Mesendoderm (in vitro differentiated cells): Measurements from ENCODE around the gene FUT1.

ENCODE experiments used
- DNase-seq: peaks from one replicate; pipeline ENCODE4 v3.0.0; 2013
- H2AK5ac ChIP-seq: 2 replicates; pipeline ENCODE4 v1.6.1; 2013; ENCODE audit warnings: low read length, inconsistent platforms
- H2BK120ac ChIP-seq: 2 replicates; pipeline ENCODE4 v1.6.1; 2013; ENCODE audit warnings: low read depth, mild to moderate bottlenecking, low read length, moderate library complexity, mixed read lengths
- H2BK15ac ChIP-seq: replicated peaks from 2 replicates; pipeline ENCODE4 v1.6.1; 2013; ENCODE audit warnings: low read depth, mild to moderate bottlenecking, moderate library complexity
- H2BK5ac ChIP-seq: 2 replicates; pipeline ENCODE4 v1.6.1; 2013; ENCODE audit warnings: low read length, inconsistent platforms
- H3K18ac ChIP-seq: 2 replicates; pipeline ENCODE4 v1.6.1; 2013; ENCODE audit warnings: mild to moderate bottlenecking, low read length, mixed read lengths
- H3K23ac ChIP-seq: one replicate; pipeline ENCODE4 v1.6.1; 2013; ENCODE audit warnings: low read length
- H3K27ac ChIP-seq: 2 replicates; pipeline ENCODE4 v1.5.1; 2013; ENCODE audit warnings: low read depth, mild to moderate bottlenecking, inconsistent platforms, low read length, moderate library complexity
- H3K27me3 ChIP-seq: 2 replicates; pipeline ENCODE4 v1.6.1; 2013; ENCODE audit warnings: low read length, control low read depth, mild to moderate bottlenecking, inconsistent platforms; ENCODE audit not compliant: insufficient read depth, poor library complexity
- H3K36me3 ChIP-seq: 2 replicates; pipeline ENCODE4 v1.6.1; 2013; ENCODE audit warnings: low read length, inconsistent platforms; ENCODE audit not compliant: control insufficient read depth, insufficient read depth
- H3K4ac ChIP-seq: one replicate; pipeline ENCODE4 v1.6.1; 2013; ENCODE audit warnings: low read depth, mild to moderate bottlenecking, low read length, moderate library complexity
- H3K4me1 ChIP-seq: 2 replicates; pipeline ENCODE4 v1.6.1; 2013; ENCODE audit warnings: low read depth, low read length, inconsistent platforms; ENCODE audit not compliant: control insufficient read depth
- H3K4me2 ChIP-seq: 2 replicates; pipeline ENCODE4 v1.6.1; 2013; ENCODE audit warnings: low read length
- H3K4me3 ChIP-seq: 2 replicates; pipeline ENCODE4 v1.5.1; 2013; ENCODE audit warnings: mild to moderate bottlenecking, low read length
- H3K56ac ChIP-seq: one replicate; pipeline ENCODE4 v1.6.1; 2013; ENCODE audit warnings: low read length
- H3K79me1 ChIP-seq: 2 replicates; pipeline ENCODE4 v1.6.1; 2013; ENCODE audit warnings: low read length, inconsistent platforms
- H3K79me2 ChIP-seq: 2 replicates; pipeline ENCODE4 v1.6.1; 2013; ENCODE audit warnings: mild to moderate bottlenecking, low read length; ENCODE audit not compliant: control insufficient read depth, insufficient read depth
- H3K9ac ChIP-seq: 2 replicates; pipeline ENCODE4 v1.6.1; 2013; ENCODE audit warnings: low read length, inconsistent platforms
- H4K5ac ChIP-seq: one replicate; pipeline ENCODE4 v1.6.1; 2013; ENCODE audit warnings: low read length
- H4K8ac ChIP-seq: one replicate; pipeline ENCODE4 v1.6.1; 2013; ENCODE audit warnings: low read depth, mild to moderate bottlenecking, control low read depth, low read length, moderate library complexity
- WGBS: extraction: QIAGEN DNeasy Blood & Tissue Kit; methylation state at CpG from one replicate; pipeline ENCODE4 v1.1.7; 2013; ENCODE audit warnings: low lambda C conversion rate, missing lambda C conversion rate; ENCODE audit not compliant: insufficient coverage; ENCODE audit errors: extremely low coverage; 5-methylcytosine and 5-hydroxymethylcytosine counted together

FUT1 gene

GRCh38 chr19:48734625-48735024 is 17.8 kb downstream of the FUT1 start:
- Histone ChIP-seq H3K9ac (no peak overlapping the region), H3K4me3 (no peak overlapping the region), H3K79me1 (no peaks in the 10 kb centered on the region), H4K5ac (no peak overlapping the region), H3K27me3 (peaks cover 2% of the 10 kb centered on the region), H3K4me2 (no peak overlapping the region), H3K27ac (no peak overlapping the region), H4K8ac (no peak overlapping the region), H3K4me1 (peaks cover 3% of the 10 kb centered on the region), H3K79me2 (no peaks in the 10 kb centered on the region), H3K36me3 (no peaks in the 10 kb centered on the region), H2BK5ac (no peak overlapping the region), H3K23ac (no peak overlapping the region), H3K56ac (no peak overlapping the region), H3K18ac (no peak overlapping the region), H2BK120ac (no peak overlapping the region), H2AK5ac (no peak overlapping the region), H3K4ac (no peak overlapping the region), H2BK15ac (no peak overlapping the region)
- WGBS: no CpG with 5 or more reads among the region's 9 CpGs
- no peak for DNase-seq

DNA sequence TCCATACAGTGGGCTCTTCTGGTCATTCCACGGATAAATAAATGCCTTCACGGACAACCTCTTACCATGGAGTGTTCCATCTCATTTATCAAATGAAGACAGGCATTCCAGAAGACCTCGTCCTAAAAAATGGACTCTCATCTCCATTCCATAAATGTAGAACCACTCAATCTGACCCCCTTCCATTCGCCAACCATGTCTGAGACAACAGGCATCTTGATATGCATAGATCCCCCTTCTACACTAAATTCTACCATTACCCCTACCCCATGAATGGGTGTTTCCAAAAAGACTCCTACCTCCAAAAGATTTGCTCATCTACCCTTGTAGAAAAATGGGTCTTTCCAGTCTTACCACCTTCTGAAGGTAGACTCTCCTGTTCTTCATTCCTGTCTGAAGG is 21.0 kb downstream of the FUT1 start:
- no peaks in the 10 kb centered on the region for H3K36me3 ChIP-seq
- no peak overlapping the region for H2AK5ac ChIP-seq
- H3K27me3 ChIP-seq: no peaks in the 10 kb centered on the region
- no peak overlapping the region for H3K23ac ChIP-seq
- H3K4me2 ChIP-seq: no peak overlapping the region
- no peak overlapping the region for H3K9ac ChIP-seq
- H4K8ac ChIP-seq: no peak overlapping the region
- no CpG with 5 or more reads among the region's 4 CpGs for WGBS
- H3K27ac ChIP-seq: no peak overlapping the region
- no peak overlapping the region for H2BK15ac ChIP-seq
- no peaks in the 10 kb centered on the region for H3K79me1 ChIP-seq
- no peak overlapping the region for H3K18ac ChIP-seq
- no peak overlapping the region for H3K4me3 ChIP-seq
- no peak for DNase-seq
- no peaks in the 10 kb centered on the region for H3K79me2 ChIP-seq
- no peaks in the 10 kb centered on the region for H3K4me1 ChIP-seq
- H2BK120ac ChIP-seq: no peak overlapping the region
- no peak overlapping the region for H3K56ac ChIP-seq
- H2BK5ac ChIP-seq: no peak overlapping the region
- no peak overlapping the region for H4K5ac ChIP-seq
- H3K4ac ChIP-seq: no peak overlapping the region

GRCh38 chr19:48728911-48729664 is 23.4 kb downstream of the FUT1 start:
- H3K4me1 ChIP-seq: no peaks in the 10 kb centered on the region
- no peak overlapping the region for H3K27ac ChIP-seq
- no peaks in the 10 kb centered on the region for H3K79me2 ChIP-seq
- H3K4me3 ChIP-seq: no peak overlapping the region
- no peak overlapping the region for H2AK5ac ChIP-seq
- no peak overlapping the region for H4K8ac ChIP-seq
- H4K5ac ChIP-seq: no peak overlapping the region
- no peak overlapping the region for H3K4ac ChIP-seq
- peak overlapping the region; percentile 79 for H3K56ac ChIP-seq
- no peaks in the 10 kb centered on the region for H3K27me3 ChIP-seq
- DNase-seq: peak; percentile 42
- WGBS: no CpG with 5 or more reads among the region's 77 CpGs
- peak overlapping the region; percentile 31 for H3K4me2 ChIP-seq
- no peak overlapping the region for H3K18ac ChIP-seq
- H2BK120ac ChIP-seq: no peak overlapping the region
- H3K36me3 ChIP-seq: no peaks in the 10 kb centered on the region
- H2BK5ac ChIP-seq: no peak overlapping the region
- no peak overlapping the region for H3K23ac ChIP-seq
- H3K9ac ChIP-seq: peak overlapping the region; percentile 58
- no peaks in the 10 kb centered on the region for H3K79me1 ChIP-seq
- no peak overlapping the region for H2BK15ac ChIP-seq

DNA sequence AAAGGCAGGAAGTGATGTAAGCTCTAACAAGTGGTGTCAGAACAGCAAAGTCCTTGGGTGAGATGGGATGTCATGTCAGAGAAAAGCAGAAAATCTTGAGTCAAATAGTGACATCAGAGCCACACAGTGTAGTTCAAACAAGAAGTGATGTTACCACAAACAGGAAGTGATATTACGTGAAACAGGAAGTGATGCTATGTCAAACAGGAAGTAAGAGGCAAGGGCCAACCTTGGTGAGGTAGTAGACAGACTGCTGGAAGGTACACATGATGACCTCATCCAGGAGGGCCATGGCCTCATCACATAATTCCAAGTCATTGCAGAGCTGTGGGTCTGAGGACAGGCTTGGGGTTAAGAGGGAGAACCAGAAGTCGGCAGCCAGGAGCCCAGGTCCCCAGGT is 25.9 kb downstream of the FUT1 start:
- Histone ChIP-seq H2BK120ac (no peak overlapping the region), H4K8ac (no peak overlapping the region), H3K4ac (no peak overlapping the region), H3K36me3 (no peaks in the 10 kb centered on the region), H3K27me3 (no peaks in the 10 kb centered on the region), H2AK5ac (no peak overlapping the region), H3K79me2 (no peaks in the 10 kb centered on the region), H3K18ac (no peak overlapping the region), H3K56ac (no peak overlapping the region), H3K79me1 (no peaks in the 10 kb centered on the region), H3K4me2 (no peak overlapping the region), H2BK5ac (no peak overlapping the region), H3K4me1 (no peaks in the 10 kb centered on the region), H4K5ac (no peak overlapping the region), H3K4me3 (no peak overlapping the region), H3K9ac (no peak overlapping the region), H3K27ac (no peak overlapping the region), H3K23ac (no peak overlapping the region), H2BK15ac (no peak overlapping the region)
- no CpG with 5 or more reads among the region's 2 CpGs for whole genome bisulfite sequencing
- DNase-seq: no peak

- no peaks in the 10 kb centered on the region for H3K79me1 ChIP-seq
- no peak overlapping the region for H3K9ac ChIP-seq
- WGBS: no CpG with 5 or more reads among the region's 11 CpGs
- H4K5ac ChIP-seq: no peak overlapping the region
- H3K27ac ChIP-seq: no peak overlapping the region
- H4K8ac ChIP-seq: no peak overlapping the region
- no peak overlapping the region for H3K4me2 ChIP-seq
- no peak overlapping the region for H3K4ac ChIP-seq
- no peak overlapping the region for H3K23ac ChIP-seq
- H3K4me3 ChIP-seq: no peak overlapping the region
- no peak overlapping the region for H2BK15ac ChIP-seq
- no peaks in the 10 kb centered on the region for H3K36me3 ChIP-seq
- no peaks in the 10 kb centered on the region for H3K27me3 ChIP-seq
- H3K18ac ChIP-seq: no peak overlapping the region
- no peak overlapping the region for H2BK120ac ChIP-seq
- H3K4me1 ChIP-seq: no peaks in the 10 kb centered on the region
- no peak overlapping the region for H2BK5ac ChIP-seq
- no peak overlapping the region for H2AK5ac ChIP-seq
- H3K56ac ChIP-seq: no peak overlapping the region
- peak; percentile 77 for DNase-seq
- no peaks in the 10 kb centered on the region for H3K79me2 ChIP-seq
Measured at GRCh38 chr19:48724796-48725753, 27.4 kb downstream of the FUT1 start.
